ENCODE measurements around the gene HPD. TPM values are rescaled to one million over a fixed set of nuclear protein-coding genes. Genes with fewer than 3 reads are reported as not detected.
"Not testable (repeated sequence)": the region's sequence is repeated elsewhere in the genome, so short reads cannot be mapped to it uniquely, and the experiment has no call there.

The HPD gene
- polyA plus RNA-seq, 3 donors from 2014 or later = not detected

- no peaks in the 10 kb centered on the region for H3K36me3 Mint-ChIP-seq
- H3K27me3 Mint-ChIP-seq (ENCODE audit: low read depth in 3 of 3) = peaks cover 0 to 5% (median 0%) of the 10 kb centered on the region in 3 donors
- H3K4me1 Mint-ChIP-seq = no peaks in the 10 kb centered on the region
- no peaks in the 10 kb centered on the region for H3K9me3 Mint-ChIP-seq
- no peak for DNase-seq
- no peak overlapping the region for H3K27ac Mint-ChIP-seq
- H3K4me3 Mint-ChIP-seq = no peak overlapping the region
Measured at GRCh38 chr12:121857322-121858246, 1.1 kb downstream of the HPD start.

DNA sequence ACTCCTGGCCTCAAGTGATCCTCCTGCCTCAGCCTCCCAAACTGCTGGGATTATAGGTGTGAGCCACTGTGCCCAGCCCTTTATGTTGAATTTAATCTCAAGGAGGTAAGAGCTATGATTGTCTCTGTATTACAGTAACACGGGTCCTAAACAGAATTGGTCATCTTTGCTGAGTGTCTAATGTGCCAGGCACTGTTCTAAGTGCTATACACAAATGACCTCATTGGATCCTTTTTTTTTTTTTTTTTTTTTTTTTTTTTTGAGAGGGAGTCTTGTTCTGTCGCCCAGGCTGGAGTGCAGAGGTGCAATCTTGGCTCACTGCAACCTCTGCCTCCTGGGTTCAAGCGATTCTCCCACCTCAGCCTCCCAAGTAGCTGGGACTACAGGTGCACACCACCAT, 6.3 kb downstream of the HPD start:
- not testable (repeated sequence) for H3K27me3 Mint-ChIP-seq (ENCODE audit: low read depth in 3 of 3); H3K27ac Mint-ChIP-seq; H3K4me3 Mint-ChIP-seq; H3K36me3 Mint-ChIP-seq; DNase-seq; H3K4me1 Mint-ChIP-seq; H3K9me3 Mint-ChIP-seq

DNA sequence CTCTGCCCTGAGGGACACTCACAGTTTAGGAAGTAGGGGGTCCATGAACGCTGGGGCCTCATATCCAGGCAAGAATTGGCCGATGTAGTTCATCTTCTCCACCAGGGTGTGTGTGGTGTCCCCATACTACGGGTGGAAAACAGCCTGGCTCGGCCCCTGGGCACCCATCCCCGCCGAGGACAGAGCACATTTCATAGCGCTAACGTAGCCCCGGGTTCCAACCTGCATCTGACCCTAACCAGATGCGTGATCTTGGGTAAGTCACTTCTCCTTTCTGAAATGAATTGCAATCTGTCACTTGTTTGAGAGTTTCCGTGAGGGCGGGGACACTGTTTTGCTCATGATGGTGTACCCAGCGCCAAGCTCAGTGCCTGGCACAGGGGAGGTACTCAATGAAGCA, 9.0 kb downstream of the HPD start:
- peaks cover 0 to 3% (median 0%) of the 10 kb centered on the region in 3 donors for H3K27me3 Mint-ChIP-seq (ENCODE audit: low read depth in 3 of 3)
- no peaks in the 10 kb centered on the region for H3K9me3 Mint-ChIP-seq
- H3K36me3 Mint-ChIP-seq = no peaks in the 10 kb centered on the region
- H3K4me3 Mint-ChIP-seq = no peak overlapping the region
- H3K27ac Mint-ChIP-seq = no peak overlapping the region
- no peaks in the 10 kb centered on the region for H3K4me1 Mint-ChIP-seq
- no peak for DNase-seq

DNA sequence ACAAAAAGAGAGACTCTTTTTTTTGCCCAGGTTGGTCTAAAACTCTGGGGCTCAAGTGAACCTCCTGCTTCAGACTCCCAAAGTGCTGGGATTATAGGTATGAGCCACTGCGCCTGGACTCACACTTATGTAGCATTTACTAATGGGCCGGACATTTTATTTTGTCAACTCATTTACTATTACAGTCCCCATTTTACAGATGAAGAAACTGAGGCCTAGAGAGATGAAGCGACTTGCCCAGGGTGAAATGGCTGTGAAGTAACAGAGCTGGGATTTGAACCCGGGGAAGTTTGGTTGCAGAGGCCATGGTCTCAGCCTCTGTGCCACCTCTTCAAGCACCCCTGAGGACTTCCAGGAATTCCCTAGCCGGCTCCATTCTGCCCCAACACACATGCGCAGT, 9.4 kb downstream of the HPD start:
- no peaks in the 10 kb centered on the region for H3K4me1 Mint-ChIP-seq
- no peak overlapping the region for H3K27ac Mint-ChIP-seq
- H3K4me3 Mint-ChIP-seq = no peak overlapping the region
- peaks cover 0 to 3% (median 0%) of the 10 kb centered on the region in 3 donors for H3K27me3 Mint-ChIP-seq (ENCODE audit: low read depth in 3 of 3)
- no peaks in the 10 kb centered on the region for H3K9me3 Mint-ChIP-seq
- DNase-seq = no peak
- H3K36me3 Mint-ChIP-seq = no peaks in the 10 kb centered on the region

DNA sequence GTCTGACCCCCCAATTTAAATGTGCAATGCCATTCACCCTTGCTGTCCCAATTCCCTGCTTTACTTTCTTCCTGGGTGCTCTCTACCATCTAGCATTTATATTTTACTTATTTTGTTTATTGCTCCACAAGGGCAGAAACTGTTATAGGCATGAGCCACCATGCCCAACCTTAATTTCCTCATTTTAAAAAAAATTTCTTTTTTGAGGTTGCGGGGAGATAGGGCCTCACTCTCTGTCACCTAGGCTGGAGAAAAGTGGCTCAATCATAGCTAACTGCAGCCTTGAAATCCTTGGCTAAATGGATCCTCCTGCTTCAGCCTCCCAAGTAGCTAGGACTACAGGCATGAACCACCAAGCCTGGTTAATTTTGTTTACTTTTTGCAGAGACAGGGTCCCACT, 13.0 kb downstream of the HPD start:
- H3K27ac Mint-ChIP-seq = no peak overlapping the region
- peaks cover 0 to 3% (median 0%) of the 10 kb centered on the region in 3 donors for H3K27me3 Mint-ChIP-seq (ENCODE audit: low read depth in 3 of 3)
- H3K36me3 Mint-ChIP-seq = no peaks in the 10 kb centered on the region
- no peak for DNase-seq
- no peaks in the 10 kb centered on the region for H3K4me1 Mint-ChIP-seq
- no peak overlapping the region for H3K4me3 Mint-ChIP-seq
- no peaks in the 10 kb centered on the region for H3K9me3 Mint-ChIP-seq

- peaks cover 14 to 15% of the 10 kb centered on the region in 2 donors for H3K4me1 Mint-ChIP-seq
- no peaks in the 10 kb centered on the region for H3K36me3 Mint-ChIP-seq
- no peak overlapping the region for H3K4me3 Mint-ChIP-seq
- H3K27ac Mint-ChIP-seq = peak overlapping the region in 1 of 6 donors; percentile 29
- DNase-seq = no peak
- no peaks in the 10 kb centered on the region for H3K9me3 Mint-ChIP-seq
- H3K27me3 Mint-ChIP-seq (ENCODE audit: low read depth in 3 of 3) = peaks cover 0 to 9% (median 0%) of the 10 kb centered on the region in 3 donors
Measured at GRCh38 chr12:121843236-121843982, 15.2 kb downstream of the HPD start.

GRCh38 chr12:121839993-121840761, 18.5 kb downstream of the HPD start:
- H3K27ac Mint-ChIP-seq = peak overlapping the region; percentile 64 to 95 (median 76)
- no peaks in the 10 kb centered on the region for H3K36me3 Mint-ChIP-seq
- peaks cover 14 to 15% of the 10 kb centered on the region in 2 donors for H3K4me1 Mint-ChIP-seq
- H3K4me3 Mint-ChIP-seq = peak overlapping the region; percentile 91 to 99 (median 98)
- peaks cover 0 to 9% (median 0%) of the 10 kb centered on the region in 3 donors for H3K27me3 Mint-ChIP-seq (ENCODE audit: low read depth in 3 of 3)
- H3K9me3 Mint-ChIP-seq = no peaks in the 10 kb centered on the region
- DNase-seq = no peak

GRCh38 chr12:121839106-121839992, 19.3 kb downstream of the HPD start:
- Mint-ChIP-seq H3K27ac (peak overlapping the region; percentile 64 to 95 (median 76)), H3K9me3 (no peaks in the 10 kb centered on the region), H3K4me1 (peaks cover 14 to 15% of the 10 kb centered on the region in 2 donors), H3K36me3 (no peaks in the 10 kb centered on the region), H3K27me3 (ENCODE audit: low read depth in 3 of 3) (peaks cover 0 to 9% (median 0%) of the 10 kb centered on the region in 3 donors), H3K4me3 (peak overlapping the region; percentile 91 to 99 (median 98))
- DNase-seq = peak; percentile 99

DNA sequence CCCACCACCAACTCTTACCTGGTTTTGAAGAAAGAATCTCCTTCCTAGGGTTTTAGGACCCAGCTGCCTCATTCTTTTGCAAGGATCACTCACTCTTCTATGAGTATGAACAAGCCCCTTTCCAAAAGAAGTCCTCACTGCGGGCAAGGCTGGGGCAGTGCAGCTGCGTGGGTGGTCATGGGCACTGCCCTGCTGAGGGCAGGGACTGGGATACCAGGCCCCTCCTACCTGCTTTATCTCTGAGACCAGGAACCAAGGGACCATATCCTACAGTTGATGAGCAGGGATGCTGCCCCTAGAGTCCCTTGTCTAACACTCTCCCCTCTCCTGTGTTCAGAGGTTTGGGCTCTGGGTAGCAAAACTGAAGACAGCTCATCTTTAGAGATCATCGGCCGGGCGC, 20.5 kb downstream of the HPD start:
- Mint-ChIP-seq H3K27me3 (ENCODE audit: low read depth in 3 of 3) (peaks cover 0 to 6% (median 4%) of the 10 kb centered on the region in 3 donors), H3K9me3 (no peaks in the 10 kb centered on the region), H3K4me3 (peak overlapping the region in 1 of 5 donors; percentile 33), H3K4me1 (peaks cover 14 to 15% of the 10 kb centered on the region in 2 donors), H3K36me3 (no peaks in the 10 kb centered on the region), H3K27ac (no peak overlapping the region)
- DNase-seq = no peak

DNA sequence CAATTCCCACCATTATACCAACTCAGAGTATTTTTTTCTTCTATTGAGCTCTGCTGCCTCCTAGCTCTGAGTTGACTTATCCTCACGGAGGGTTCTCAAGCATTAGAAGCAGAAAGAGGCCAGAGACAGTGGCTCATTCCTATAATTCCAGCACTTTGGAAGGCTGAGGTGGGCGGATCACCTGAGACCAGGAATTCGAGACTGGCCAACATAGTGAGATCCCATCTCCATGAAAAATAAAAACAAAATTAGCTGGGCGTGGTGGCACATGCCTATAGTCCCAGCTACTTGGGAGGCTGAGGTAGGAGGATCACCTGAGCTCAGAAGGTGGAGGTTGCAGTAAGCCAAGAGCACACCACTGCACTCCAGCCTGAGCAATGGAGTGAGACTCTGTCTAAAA, 21.0 kb downstream of the HPD start:
- H3K4me3 Mint-ChIP-seq = no peak overlapping the region
- no peak overlapping the region for H3K27ac Mint-ChIP-seq
- H3K36me3 Mint-ChIP-seq = peaks cover 0 to under 1% (median under 1%) of the 10 kb centered on the region in 3 donors
- no peaks in the 10 kb centered on the region for H3K9me3 Mint-ChIP-seq
- peaks cover 0 to 6% (median 4%) of the 10 kb centered on the region in 3 donors for H3K27me3 Mint-ChIP-seq (ENCODE audit: low read depth in 3 of 3)
- no peak for DNase-seq
- H3K4me1 Mint-ChIP-seq = peaks cover 14 to 15% of the 10 kb centered on the region in 2 donors

DNA sequence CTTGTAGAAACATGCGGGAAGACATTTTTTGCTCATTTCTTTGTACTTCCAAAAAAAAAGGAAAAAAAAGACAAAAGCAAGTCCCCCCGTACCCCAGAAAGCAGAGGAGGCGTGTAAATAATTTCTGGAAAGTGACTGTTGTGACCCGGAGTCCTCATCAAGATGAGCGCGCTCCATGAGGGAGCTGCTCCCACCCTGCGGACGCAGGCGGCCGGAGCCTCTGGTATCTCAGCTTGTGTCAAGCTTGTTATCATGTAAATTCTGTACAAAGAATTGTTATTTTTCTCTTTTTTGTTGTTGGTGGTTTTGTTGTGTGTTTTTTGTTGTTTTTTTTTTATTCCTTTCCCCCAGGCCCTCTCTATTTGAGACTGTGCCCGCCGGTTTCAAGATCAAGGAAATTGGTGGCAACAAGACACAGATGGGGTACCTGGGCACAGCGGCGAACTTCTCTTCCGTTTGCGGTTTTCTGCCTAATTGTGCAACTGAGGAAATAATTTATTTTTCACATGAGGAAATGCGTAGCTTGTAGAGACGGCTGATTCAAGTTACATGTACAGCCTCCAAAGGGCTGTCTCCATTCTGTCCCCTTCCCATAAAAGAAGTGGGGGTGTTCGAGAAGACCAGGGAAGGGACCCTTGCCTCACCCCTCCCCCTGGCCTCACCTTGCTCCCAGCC, 27.0 kb downstream of the HPD start:
- H3K4me3 Mint-ChIP-seq = no peak overlapping the region
- no peaks in the 10 kb centered on the region for H3K9me3 Mint-ChIP-seq
- peaks cover 0 to 4% (median 0%) of the 10 kb centered on the region in 3 donors for H3K27me3 Mint-ChIP-seq (ENCODE audit: low read depth in 3 of 3)
- DNase-seq = no peak
- no peaks in the 10 kb centered on the region for H3K4me1 Mint-ChIP-seq
- peak overlapping the region in 1 of 6 donors; percentile 55 for H3K27ac Mint-ChIP-seq
- peaks cover 9 to 30% (median 14%) of the 10 kb centered on the region in 3 donors for H3K36me3 Mint-ChIP-seq

- Mint-ChIP-seq H3K9me3 (no peaks in the 10 kb centered on the region), H3K27me3 (ENCODE audit: low read depth in 3 of 3) (peaks cover 2 to 8% (median 5%) of the 10 kb centered on the region in 3 donors), H3K4me3 (no peak overlapping the region), H3K27ac (peak overlapping the region in 1 of 6 donors; percentile 40), H3K4me1 (no peaks in the 10 kb centered on the region), H3K36me3 (peaks cover 9 to 34% (median 19%) of the 10 kb centered on the region in 3 donors)
- no peak for DNase-seq
Measured at GRCh38 chr12:121830588-121831265, 27.9 kb downstream of the HPD start.
